K562 (cell line): ENCODE data around the gene TRMT1L. TPM values are rescaled to one million over a fixed set of nuclear protein-coding genes. Genes with fewer than 3 reads are reported as not detected.

Experiments
- BRD9 ChIP-seq: fragments of 450-650 bp; IDR thresholded peaks from 2 replicates; pipeline ENCODE4 v1.6.1; 2018; ENCODE audit warnings: low read depth; ENCODE audit not compliant: partially characterized antibody
- CBX3 ChIP-seq, 2 experiments: IDR thresholded peaks; 1 replicate in 1 of 2; 2 replicates in 1 of 2; pipeline ENCODE4 v1.6.1; 2012; ENCODE audit warnings: inconsistent platforms in 2 of 2, low read length in 2 of 2, borderline replicate concordance in 1 of 2, control low read depth in 1 of 2
- CEBPG ChIP-seq, 3 experiments: fragments of 200-800 bp in 1 of 3; sonication (Bioruptor generic) in 1 of 3; sonication (generic) in 1 of 3; formaldehyde crosslinking in 1 of 3; IDR thresholded peaks in 2 of 3; conservative IDR thresholded peaks in 1 of 3; 2 replicates each; pipeline versions ENCODE4 v1.6.1 to v1.8.0; 2016 to 2022; ENCODE audit warnings: missing compliant biosample characterization in 2 of 3, missing genetic modification characterization in 2 of 3, mild to moderate bottlenecking in 1 of 3, missing genetic modification reagents in 1 of 3
- GABPB1 ChIP-seq: sonication (generic); formaldehyde crosslinking; IDR thresholded peaks from 2 replicates; pipeline ENCODE4 v1.8.0; 2022; ENCODE audit warnings: mild to moderate bottlenecking, missing genetic modification reagents
- HNRNPH1 ChIP-seq: fragments of 200-400 bp; formaldehyde crosslinking; optimal IDR thresholded peaks from 2 replicates; pipeline ENCODE3; 2017; ENCODE audit warnings: low read depth, mild to moderate bottlenecking, low read length, moderate library complexity
- KAT7 ChIP-seq: sonication (generic); formaldehyde crosslinking; IDR thresholded peaks from 2 replicates; pipeline ENCODE4 v1.8.0; 2022; ENCODE audit warnings: missing genetic modification reagents, mild to moderate bottlenecking, borderline replicate concordance
- KLF6 ChIP-seq: fragments of 250-450 bp; sonication (Bioruptor Pico); IDR thresholded peaks from 2 replicates; pipeline ENCODE4 v1.4.0; 2020; ENCODE audit warnings: mild to moderate bottlenecking, moderate library complexity, borderline replicate concordance
- MCM3 ChIP-seq: fragments of 450-650 bp; IDR thresholded peaks from 2 replicates; pipeline ENCODE4 v1.6.1; 2016
- MIER1 ChIP-seq: fragments of 450-650 bp; IDR thresholded peaks from 2 replicates; pipeline ENCODE4 v1.6.1; 2016; ENCODE audit warnings: antibody characterized with exemption, mild to moderate bottlenecking, low read depth
- PRMT5 ChIP-seq: sonication (generic); formaldehyde crosslinking; IDR thresholded peaks from 2 replicates; pipeline ENCODE4 v1.5.0; 2020; ENCODE audit warnings: missing genetic modification reagents
- PRPF4 ChIP-seq: fragments of 200-400 bp; formaldehyde crosslinking; IDR thresholded peaks from one replicate; pipeline ENCODE4 v1.6.1; 2017; ENCODE audit warnings: low read length, low read depth, mild to moderate bottlenecking; ENCODE audit not compliant: insufficient read depth, poor library complexity, severe bottlenecking
- RREB1 ChIP-seq: fragments of 250-450 bp; sonication (Bioruptor Pico); IDR thresholded peaks from 2 replicates; pipeline ENCODE4 v1.4.0; 2020
- SMARCA5 ChIP-seq: fragments of 450-650 bp; IDR thresholded peaks from 2 replicates; pipeline ENCODE4 v1.6.1; 2016
- SNIP1 ChIP-seq: fragments of 450-650 bp; IDR thresholded peaks from 2 replicates; pipeline ENCODE4 v1.7.1; 2017; ENCODE audit warnings: low read depth, mild to moderate bottlenecking
- TAL1 ChIP-seq: fragments of 450-650 bp; IDR thresholded peaks from 2 replicates; pipeline ENCODE4 v1.6.1; 2016; ENCODE audit warnings: mild to moderate bottlenecking
- TRIM24 ChIP-seq, 2 experiments: fragments of 450-650 bp; IDR thresholded peaks; 2 replicates each; pipeline ENCODE4 v1.6.1; 2016
- TRIM28 ChIP-seq: fragments of 450-650 bp; IDR thresholded peaks from 2 replicates; pipeline ENCODE4 v1.6.1; 2017
- ZNF280A ChIP-seq: fragments of 450-650 bp; IDR thresholded peaks from 2 replicates; pipeline ENCODE4 v1.6.1; 2018; ENCODE audit warnings: mild to moderate bottlenecking, low read depth; ENCODE audit not compliant: partially characterized antibody
- ZNF780A ChIP-seq: fragments of 250-450 bp; sonication (Bioruptor Pico); IDR thresholded peaks from 2 replicates; pipeline ENCODE4 v1.5.0; 2021; ENCODE audit warnings: mild to moderate bottlenecking
- ZNF830 ChIP-seq: fragments of 250-450 bp; sonication (Bioruptor Pico); IDR thresholded peaks from 2 replicates; pipeline ENCODE4 v1.5.0; 2021; ENCODE audit warnings: mild to moderate bottlenecking
- polyA plus RNA-seq, 8 experiments: library from polyadenylated mRNA; depleted of rRNA in 4 of 8; stranded (reverse) in 5 of 8; unstranded in 3 of 8; fragments of >200 nt; fragmentation: Nextera tagmentation in 2 of 8; fragmentation: Illumina TruSeq in 1 of 8; extraction: Ambion mirVana in 2 of 8; extraction: Trizol in 1 of 8; gene quantifications; 2 replicates each; pipeline versions ENCODE4 v1.2.1 to v1.2.3, GENCODE V29; 2011 to 2014; ENCODE audit warnings: inconsistent platforms in 1 of 8, missing spikeins in 1 of 8
- total RNA-seq, 7 experiments: library from RNA; depleted of rRNA in 6 of 7; stranded (reverse); fragments of >200 nt in 6 of 7; fragmentation: Illumina TruSeq in 2 of 7; extraction: Trizol in 2 of 7; gene quantifications; 2 replicates each; pipeline versions ENCODE4 v1.2.1 to v1.2.3, GENCODE V29; 2011 to 2021; ENCODE audit warnings: low replicate concordance in 1 of 7
- TF ChIP-seq, protein P1 (sequence below): fragments of 250-450 bp; sonication (Bioruptor Pico); IDR thresholded peaks from 2 replicates; pipeline ENCODE4 v1.5.0; 2021
- TF ChIP-seq, protein P2 (sequence below), 2 experiments: fragments of 450-650 bp in 1 of 2; sonication (generic) in 1 of 2; formaldehyde crosslinking; conservative IDR thresholded peaks; 2 replicates each; pipeline versions ENCODE4 v1.4.0 to v1.8.1; 2020 to 2022; ENCODE audit warnings: mild to moderate bottlenecking in 1 of 2, missing genetic modification reagents in 1 of 2

The TRMT1L gene
- total and polyA plus RNA-seq, 9 of the 15 experiments (the other 6 are each of a cell fraction or from before 2014, with no cell fraction given): 6.4 to 88.9 (median 32.9) TPM

GRCh38 chr1:185132534-185132933, 24.2 kb downstream of the TRMT1L start (continued):
- no peak for TF ChIP-seq KLF6 (CRISPR knock-in tag)
- TF ChIP-seq TAL1: no peak
- TF ChIP-seq TRIM28: peak; percentile 90
- peak; percentile 11 to 61; a peak in 2 of 4 replicates for TF ChIP-seq TRIM24 (IDR thresholded peaks at IDR 0.05)
- TF ChIP-seq ZNF780A (CRISPR knock-in tag): no peak
- TF ChIP-seq HNRNPH1: no peak
- TF ChIP-seq, protein P1, sequence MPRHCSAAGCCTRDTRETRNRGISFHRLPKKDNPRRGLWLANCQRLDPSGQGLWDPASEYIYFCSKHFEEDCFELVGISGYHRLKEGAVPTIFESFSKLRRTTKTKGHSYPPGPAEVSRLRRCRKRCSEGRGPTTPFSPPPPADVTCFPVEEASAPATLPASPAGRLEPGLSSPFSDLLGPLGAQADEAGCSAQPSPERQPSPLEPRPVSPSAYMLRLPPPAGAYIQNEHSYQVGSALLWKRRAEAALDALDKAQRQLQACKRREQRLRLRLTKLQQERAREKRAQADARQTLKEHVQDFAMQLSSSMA (CRISPR knock-in tag): no peak
- TF ChIP-seq RREB1 (CRISPR knock-in tag): no peak
- TF ChIP-seq MCM3: no peak
- TF ChIP-seq MIER1: no peak
- TF ChIP-seq SMARCA5: no peak
- TF ChIP-seq SNIP1: no peak
- no peak for TF ChIP-seq ZNF830 (CRISPR knock-in tag)
- TF ChIP-seq PRMT5 (CRISPR knock-in tag): no peak
- TF ChIP-seq, protein P2, sequence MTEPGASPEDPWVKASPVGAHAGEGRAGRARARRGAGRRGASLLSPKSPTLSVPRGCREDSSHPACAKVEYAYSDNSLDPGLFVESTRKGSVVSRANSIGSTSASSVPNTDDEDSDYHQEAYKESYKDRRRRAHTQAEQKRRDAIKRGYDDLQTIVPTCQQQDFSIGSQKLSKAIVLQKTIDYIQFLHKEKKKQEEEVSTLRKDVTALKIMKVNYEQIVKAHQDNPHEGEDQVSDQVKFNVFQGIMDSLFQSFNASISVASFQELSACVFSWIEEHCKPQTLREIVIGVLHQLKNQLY (CRISPR knock-in tag; conservative IDR thresholded peaks at IDR 0.05): no peak
- no peak for TF ChIP-seq CEBPG (CRISPR knock-in tag; IDR thresholded peaks at IDR 0.05)
- no peak for TF ChIP-seq CEBPG (tag; conservative IDR thresholded peaks at IDR 0.05 in 1 of 2, IDR thresholded peaks at IDR 0.05 in 1 of 2)
- peak in 1 of 2 experiments; percentile 96; a peak in 2 of 3 replicates for TF ChIP-seq CBX3 (IDR thresholded peaks at IDR 0.05; ENCODE audit: borderline replicate concordance in 1 of 2, low read length in 2 of 2)
- TF ChIP-seq GABPB1 (CRISPR knock-in tag): no peak
- no peak for TF ChIP-seq BRD9
- no peak for TF ChIP-seq KAT7 (CRISPR knock-in tag)
- peak; percentile 61 for TF ChIP-seq ZNF280A
- TF ChIP-seq PRPF4: no peak
